DND-41 (cell line): ENCODE measurements around the gene FNDC3B.

Source experiments
- ATAC-seq: fragments of 200-7000 bp; cut with Tn5 transposase; 3 replicates; pipeline ENCODE4 v1.9.1; 2021; ENCODE audit warnings: low read depth; ENCODE audit not compliant: insufficient read depth
- DNase-seq: peaks from one replicate; pipeline ENCODE4 v3.0.0-alpha.2; 2020
- H2AFZ ChIP-seq: 2 replicates; pipeline ENCODE4 v1.6.0; 2012; ENCODE audit warnings: low read depth, low read length
- H3K27ac ChIP-seq: 2 replicates; pipeline ENCODE4 v1.5.1; 2012; ENCODE audit warnings: low read length, inconsistent platforms
- H3K27me3 ChIP-seq: fragments of 200-600 bp; sonication (generic); 2 replicates; pipeline ENCODE4 v1.6.0; 2012; ENCODE audit warnings: low read length, mild to moderate bottlenecking, inconsistent platforms; ENCODE audit not compliant: insufficient read depth, poor library complexity
- H3K36me3 ChIP-seq: 2 replicates; pipeline ENCODE4 v1.5.1; 2012; ENCODE audit warnings: low read length, inconsistent platforms; ENCODE audit not compliant: insufficient read depth
- H3K4me1 ChIP-seq: 2 replicates; pipeline ENCODE4 v1.5.1; 2012; ENCODE audit warnings: mild to moderate bottlenecking, low read length; ENCODE audit not compliant: insufficient read depth
- H3K4me2 ChIP-seq: 2 replicates; pipeline ENCODE4 v1.6.0; 2012; ENCODE audit warnings: mild to moderate bottlenecking, moderate library complexity, low read length, inconsistent platforms; ENCODE audit not compliant: insufficient read depth
- H3K4me3 ChIP-seq, 2 experiments: fragments of 200-600 bp in 1 of 2; shearing (Covaris generic) in 1 of 2; 2 replicates each; pipeline ENCODE4 v1.5.1; 2012 to 2016; ENCODE audit warnings: inconsistent platforms in 2 of 2, low read length in 2 of 2, mild to moderate bottlenecking in 2 of 2, low read depth in 1 of 2, moderate library complexity in 1 of 2
- H3K79me2 ChIP-seq: 2 replicates; pipeline ENCODE4 v1.6.0; 2012; ENCODE audit warnings: low read length, inconsistent platforms; ENCODE audit not compliant: insufficient read depth
- H3K9ac ChIP-seq: 2 replicates; pipeline ENCODE4 v1.6.0; 2012; ENCODE audit warnings: low read depth, mild to moderate bottlenecking, inconsistent platforms, low read length, moderate library complexity
- H3K9me3 ChIP-seq: 2 replicates; pipeline ENCODE4 v1.5.1; 2012; ENCODE audit warnings: low read length, moderate library complexity, mild to moderate bottlenecking, inconsistent platforms; ENCODE audit not compliant: insufficient read depth, severe bottlenecking
- H4K20me1 ChIP-seq: 2 replicates; pipeline ENCODE4 v1.6.0; 2012; ENCODE audit warnings: low read length; ENCODE audit not compliant: insufficient read depth
- CTCF ChIP-seq: IDR thresholded peaks from 2 replicates; pipeline ENCODE4 v1.5.1; 2012; ENCODE audit warnings: borderline replicate concordance, low read length, moderate library complexity, mild to moderate bottlenecking; ENCODE audit not compliant: poor library complexity, severe bottlenecking; ENCODE audit errors: extremely low read depth
- EZH2 ChIP-seq: IDR thresholded peaks from 3 replicates; pipeline ENCODE4 v1.6.1; 2012; ENCODE audit warnings: borderline replicate concordance, low read depth, mild to moderate bottlenecking, moderate library complexity, low read length, inconsistent platforms; ENCODE audit not compliant: severe bottlenecking

The FNDC3B gene

GRCh38 chr3:172280406-172281051 lies 241.2 kb downstream of the FNDC3B start:
- H4K20me1 ChIP-seq: no peaks in the 10 kb centered on the region
- no peaks in the 10 kb centered on the region for H3K4me1 ChIP-seq
- DNase-seq: no peak
- no peak overlapping the region for H3K4me2 ChIP-seq
- TF ChIP-seq EZH2 (no peak), CTCF (no peak)
- no peaks in the 10 kb centered on the region for H3K9me3 ChIP-seq
- no peak overlapping the region for H3K4me3 ChIP-seq
- no peak overlapping the region for H2AFZ ChIP-seq
- ATAC-seq: no peak
- no peak overlapping the region for H3K27ac ChIP-seq
- H3K9ac ChIP-seq: no peak overlapping the region
- no peaks in the 10 kb centered on the region for H3K79me2 ChIP-seq
- H3K27me3 ChIP-seq: no peaks in the 10 kb centered on the region
- H3K36me3 ChIP-seq: no peaks in the 10 kb centered on the region

- no peaks in the 10 kb centered on the region for H3K27me3 ChIP-seq
- H3K79me2 ChIP-seq: no peaks in the 10 kb centered on the region
- ATAC-seq (no peak), DNase-seq (no peak)
- no peaks in the 10 kb centered on the region for H4K20me1 ChIP-seq
- no peak overlapping the region for H3K4me3 ChIP-seq
- no peak for TF ChIP-seq CTCF
- TF ChIP-seq EZH2: no peak
- no peak overlapping the region for H2AFZ ChIP-seq
- no peaks in the 10 kb centered on the region for H3K9me3 ChIP-seq
- no peaks in the 10 kb centered on the region for H3K4me1 ChIP-seq
- H3K36me3 ChIP-seq: no peaks in the 10 kb centered on the region
- H3K9ac ChIP-seq: no peak overlapping the region
- no peak overlapping the region for H3K27ac ChIP-seq
- H3K4me2 ChIP-seq: no peak overlapping the region
These were observed 242.5 kb downstream of the FNDC3B start for GRCh38 chr3:172281884-172282283.

GRCh38 chr3:172282850-172283249 lies 243.5 kb downstream of the FNDC3B start:
- Histone ChIP-seq H3K4me3 (no peak overlapping the region), H3K9me3 (no peaks in the 10 kb centered on the region), H3K4me1 (no peaks in the 10 kb centered on the region), H2AFZ (no peak overlapping the region), H3K9ac (no peak overlapping the region), H3K27me3 (no peaks in the 10 kb centered on the region), H3K4me2 (no peak overlapping the region), H3K36me3 (no peaks in the 10 kb centered on the region), H4K20me1 (no peaks in the 10 kb centered on the region), H3K27ac (no peak overlapping the region), H3K79me2 (no peaks in the 10 kb centered on the region)
- no peak for DNase-seq
- ATAC-seq: no peak
- TF ChIP-seq EZH2: no peak
- no peak for TF ChIP-seq CTCF
